Spleen (tissue), 11 donors: ENCODE results near the gene GNG5. TPM values are rescaled to one million over a fixed set of nuclear protein-coding genes. Genes with fewer than 3 reads are reported as not detected.

Source experiments
- DNase-seq: peaks from one replicate; pipeline ENCODE4 v3.0.0-alpha.2; 2020
- H3K27ac ChIP-seq, 8 donors: fragments of 200-600 bp; sonication (generic) in 7 of 8; 1 replicate in 4 of 8; 2 replicates in 4 of 8; pipeline versions ENCODE4 v1.5.0 to v1.8.0; 2016 to 2021; ENCODE audit warnings: inconsistent platforms in 4 of 8, mild to moderate bottlenecking in 4 of 8, moderate library complexity in 1 of 8
- H3K27me3 ChIP-seq, 7 donors: fragments of 200-600 bp; sonication (generic) in 6 of 7; replicated peaks in 1 of 7; 1 replicate in 4 of 7; 2 replicates in 3 of 7; pipeline versions ENCODE4 v1.5.0 to v1.8.0; 2016 to 2021; ENCODE audit warnings: inconsistent platforms in 3 of 7, mild to moderate bottlenecking in 1 of 7
- H3K36me3 ChIP-seq, 6 donors: fragments of 200-600 bp; sonication (generic) in 5 of 6; 1 replicate in 4 of 6; 2 replicates in 2 of 6; pipeline versions ENCODE4 v1.5.0 to v1.8.0; 2016 to 2021; ENCODE audit warnings: inconsistent platforms in 2 of 6
- H3K4me1 ChIP-seq, 6 donors: fragments of 200-600 bp; sonication (generic) in 5 of 6; 1 replicate in 3 of 6; 2 replicates in 3 of 6; pipeline versions ENCODE4 v1.5.0 to v1.8.0; 2016 to 2021; ENCODE audit warnings: inconsistent platforms in 3 of 6
- H3K4me3 ChIP-seq, 8 donors: fragments of 200-600 bp; sonication (generic) in 7 of 8; 1 replicate in 4 of 8; 2 replicates in 4 of 8; pipeline versions ENCODE4 v1.5.0 to v1.8.0; 2016 to 2021; ENCODE audit warnings: inconsistent platforms in 4 of 8, mild to moderate bottlenecking in 4 of 8, moderate library complexity in 2 of 8
- H3K9me3 ChIP-seq, 8 donors: fragments of 200-600 bp; sonication (generic) in 7 of 8; 1 replicate in 4 of 8; 2 replicates in 4 of 8; pipeline versions ENCODE4 v1.5.0 to v1.8.0; 2016 to 2021; ENCODE audit warnings: inconsistent platforms in 4 of 8
- CTCF ChIP-seq, 11 experiments: fragments of 200-600 bp in 7 of 11; fragments of 450-650 bp in 4 of 11; sonication (generic) in 4 of 11; IDR thresholded peaks in 8 of 11; conservative IDR thresholded peaks in 3 of 11; 1 replicate in 7 of 11; 2 replicates in 4 of 11; pipeline versions ENCODE4 v1.4.0 to v1.8.0; 2016 to 2021; ENCODE audit warnings: antibody characterized with exemption in 11 of 11, inconsistent platforms in 4 of 11, mild to moderate bottlenecking in 1 of 11
- POLR2A ChIP-seq, 3 donors: fragments of 450-650 bp; IDR thresholded peaks; one replicate each; pipeline ENCODE4 v1.5.1; 2017; ENCODE audit warnings: antibody characterized with exemption in 3 of 3, mild to moderate bottlenecking in 1 of 3
- POLR2AphosphoS5 ChIP-seq, 3 donors: sonication (generic); formaldehyde crosslinking; IDR thresholded peaks; one replicate each; pipeline ENCODE4 v1.5.1; 2017; ENCODE audit warnings: antibody characterized with exemption in 3 of 3
- WGBS, 5 donors: extraction: QIAGEN DNeasy Blood & Tissue Kit in 3 of 5; methylation state at CpG; one replicate each; pipeline versions ENCODE4 v1.1.5 to v1.1.7; 2013 to 2018; 5-methylcytosine and 5-hydroxymethylcytosine counted together
- intact Hi-C: fragments of 100-400 bp; cut with DNase I; formaldehyde crosslinking; loops from one replicate; pipeline ENCODE4 v1.15.0; 2023; ENCODE audit warnings: low total_unique reads
- polyA plus RNA-seq, 3 donors: library from polyadenylated mRNA; stranded (reverse); fragments of 200-250 nt; gene quantifications; one replicate each; pipeline ENCODE4 v1.2.1, GENCODE V29; 2013
- total RNA-seq, 7 donors: library from RNA; depleted of rRNA in 3 of 7; stranded (reverse); fragments of >200 nt in 3 of 7; fragmentation: NEBNext Ultra II Directional in 4 of 7; extraction: Animal tissue kit (Norgen Biotek cat#: 25700) in 4 of 7; gene quantifications; one replicate each; pipeline versions ENCODE4 v1.1.0 to v1.2.1, GENCODE V29; 2016 to 2021
- donor health status: healthy with polysubstance abuse.
- donor health status: DM: no; HTN: no; CAD: no; lungs with moderate emphysema.
- donor health status: DM: no; HTN: no; CAD: no.
- donor health status: Bipolar disorder and iron deficiency.
- donor health status: healthy.
- donor health status: DM: no; HTN: no; CAD: no.
- donor health status: DM: yes; HTN: yes; CAD: no.

GNG5 gene
- total and polyA plus RNA-seq, 10 donors, result 56.5 to 162 (median 90.4) TPM

- H3K36me3 ChIP-seq, result peaks cover 0 to 31% (median 9%) of the 10 kb centered on the region in 6 donors
- WGBS, 5 donors, result 5 to 9% (median 7%) methylated on average over 17 of the region's 17 CpGs
- peaks cover 0 to 12% (median 9%) of the 10 kb centered on the region in 8 donors for H3K9me3 ChIP-seq
- intact Hi-C loops, result no loop called here
- TF ChIP-seq POLR2A (IDR thresholded peaks at IDR 0.05), result no peak
- no peak for TF ChIP-seq CTCF (IDR thresholded peaks at IDR 0.05 in 8 of 11, conservative IDR thresholded peaks at IDR 0.05 in 3 of 11)
- TF ChIP-seq POLR2AphosphoS5 (IDR thresholded peaks at IDR 0.05), result no peak
- peak overlapping the region; percentile 95 to 99 (median 98) for H3K27ac ChIP-seq
- no peaks in the 10 kb centered on the region for H3K27me3 ChIP-seq
- peaks cover 35 to 69% (median 61%) of the 10 kb centered on the region in 6 donors for H3K4me1 ChIP-seq
- no peak for DNase-seq
- H3K4me3 ChIP-seq, result peak overlapping the region; percentile 78 to 88 (median 82)
These were observed 1.5 kb downstream of the GNG5 start for GRCh38 chr1:84504580-84505492.

- Histone ChIP-seq H3K36me3 (peaks cover 0 to 44% (median 25%) of the 10 kb centered on the region in 6 donors), H3K27me3 (no peaks in the 10 kb centered on the region), H3K27ac (peak overlapping the region in 1 of 8 donors; percentile 96), H3K9me3 (no peaks in the 10 kb centered on the region), H3K4me1 (peaks cover 35 to 85% (median 67%) of the 10 kb centered on the region in 6 donors), H3K4me3 (peak overlapping the region in 1 of 8 donors; percentile 79)
- DNase-seq, result no peak
- WGBS, 5 donors, result 62 to 84% (median 72%) methylated on average over 5 of the region's 5 CpGs
- no peak for TF ChIP-seq POLR2A (IDR thresholded peaks at IDR 0.05)
- no peak for TF ChIP-seq POLR2AphosphoS5 (IDR thresholded peaks at IDR 0.05)
- no peak for TF ChIP-seq CTCF (IDR thresholded peaks at IDR 0.05 in 8 of 11, conservative IDR thresholded peaks at IDR 0.05 in 3 of 11)
- intact Hi-C loops, result no loop called here
These were observed 3.5 kb downstream of the GNG5 start for GRCh38 chr1:84502927-84503326.

- WGBS, 5 donors, result 38 to 44% (median 41%) methylated on average over 2 of the region's 2 CpGs
- Histone ChIP-seq H3K36me3 (peaks cover 2 to 96% (median 60%) of the 10 kb centered on the region in 6 donors), H3K27ac (no peak overlapping the region), H3K4me1 (peaks cover 8 to 52% (median 34%) of the 10 kb centered on the region in 6 donors), H3K27me3 (no peaks in the 10 kb centered on the region), H3K9me3 (no peaks in the 10 kb centered on the region), H3K4me3 (no peak overlapping the region)
- DNase-seq, result no peak
- intact Hi-C loops, result no loop called here
- TF ChIP-seq POLR2A (IDR thresholded peaks at IDR 0.05) (no peak), CTCF (IDR thresholded peaks at IDR 0.05 in 8 of 11, conservative IDR thresholded peaks at IDR 0.05 in 3 of 11) (no peak), POLR2AphosphoS5 (IDR thresholded peaks at IDR 0.05) (no peak)
These were observed 8.6 kb downstream of the GNG5 start for GRCh38 chr1:84497631-84498275.

- H3K4me1 ChIP-seq, result peaks cover 2 to 39% (median 23%) of the 10 kb centered on the region in 6 donors
- 85 to 98% (median 92%) methylated on average over 3 of the region's 3 CpGs for WGBS, 5 donors
- no peak for TF ChIP-seq POLR2A (IDR thresholded peaks at IDR 0.05)
- TF ChIP-seq CTCF (IDR thresholded peaks at IDR 0.05 in 8 of 11, conservative IDR thresholded peaks at IDR 0.05 in 3 of 11), result no peak
- DNase-seq, result no peak
- intact Hi-C loops, result no loop called here
- H3K9me3 ChIP-seq, result no peaks in the 10 kb centered on the region
- no peak overlapping the region for H3K27ac ChIP-seq
- peaks cover 2 to 100% (median 65%) of the 10 kb centered on the region in 6 donors for H3K36me3 ChIP-seq
- H3K27me3 ChIP-seq, result no peaks in the 10 kb centered on the region
- no peak overlapping the region for H3K4me3 ChIP-seq
These were observed 9.9 kb downstream of the GNG5 start for GRCh38 chr1:84496498-84496897.
